Activated CD8-positive, alpha-beta T cell treated with anti-CD3 and anti-CD28 coated beads for 36 hours (primary cell): ENCODE measurements around the gene PGA5. TPM values are rescaled to one million over a fixed set of nuclear protein-coding genes. Genes with fewer than 3 reads are reported as not detected.
"Not testable (repeated sequence)": the region's sequence is repeated elsewhere in the genome, so short reads cannot be mapped to it uniquely, and the experiment has no call there.

Source experiments
- ATAC-seq: fragments of 200-7000 bp; cut with Tn5 transposase; one replicate; pipeline ENCODE4 v1.10.0; 2021; ENCODE audit warnings: mild to moderate bottlenecking, moderate library complexity
- CTCF ChIA-PET: fragments of 350-600 bp; sonication (Branson Sonifier 250); formaldehyde crosslinking; loops from one replicate; lab custom pipeline; 2021; ENCODE audit warnings: antibody characterized with exemption; lab: Charles Lee
- POLR2A ChIA-PET: fragments of 350-600 bp; sonication (Branson Sonifier 250); formaldehyde crosslinking; loops from one replicate; lab custom pipeline; 2021; ENCODE audit warnings: antibody characterized with exemption; lab: Charles Lee
- DNase-seq: peaks from one replicate; pipeline ENCODE4 v3.0.0-alpha.2; 2020
- H3K27ac Mint-ChIP-seq: one replicate; pipeline ENCODE4 v1.8.0; 2021; ENCODE audit warnings: mild to moderate bottlenecking, mixed read lengths
- H3K27me3 Mint-ChIP-seq: one replicate; pipeline ENCODE4 v1.8.0; 2021; ENCODE audit warnings: mixed read lengths
- H3K36me3 Mint-ChIP-seq: one replicate; pipeline ENCODE4 v1.8.0; 2021; ENCODE audit warnings: low read depth, mixed read lengths
- H3K4me1 Mint-ChIP-seq: one replicate; pipeline ENCODE4 v1.8.0; 2021; ENCODE audit warnings: low read depth, mixed read lengths
- H3K4me3 Mint-ChIP-seq: one replicate; pipeline ENCODE4 v1.8.0; 2021; ENCODE audit warnings: mild to moderate bottlenecking, moderate library complexity, mixed read lengths
- H3K9me3 Mint-ChIP-seq: one replicate; pipeline ENCODE4 v1.8.0; 2021; ENCODE audit warnings: mixed read lengths
- intact Hi-C: fragments of 100-400 bp; cut with micrococcal nuclease; formaldehyde crosslinking; loops from one replicate; pipeline ENCODE4 v1.10.0; 2022
- total RNA-seq, 2 experiments: library from RNA; stranded (reverse); gene quantifications; one replicate each; pipeline ENCODE4 v1.2.3, GENCODE V29; 2021
- TF ChIP-seq, protein P1 (sequence below): fragments of 200-600 bp; IDR thresholded peaks from one replicate; pipeline ENCODE4 v1.8.0; 2022; ENCODE audit warnings: antibody characterized with exemption, mild to moderate bottlenecking

PGA5 gene
- total RNA-seq, 2 experiments from 2014 or later, result not detected

GRCh38 chr11:61198361-61198760, 42.6 kb upstream of the PGA5 start:
- intact Hi-C loops, result no loop called here
- Mint-ChIP-seq H3K4me1 (no peaks in the 10 kb centered on the region), H3K4me3 (no peak overlapping the region), H3K9me3 (no peaks in the 10 kb centered on the region), H3K36me3 (no peaks in the 10 kb centered on the region), H3K27ac (no peak overlapping the region), H3K27me3 (peaks cover 14% of the 10 kb centered on the region)
- ChIA-PET CTCF (interaction anchor here (2.8 kb wide), 1 partner anchor 11 kb away, joined by 9 read pairs; no protein-coding TSS in a partner anchor), POLR2A (no interaction called here)
- TF ChIP-seq, protein P1, sequence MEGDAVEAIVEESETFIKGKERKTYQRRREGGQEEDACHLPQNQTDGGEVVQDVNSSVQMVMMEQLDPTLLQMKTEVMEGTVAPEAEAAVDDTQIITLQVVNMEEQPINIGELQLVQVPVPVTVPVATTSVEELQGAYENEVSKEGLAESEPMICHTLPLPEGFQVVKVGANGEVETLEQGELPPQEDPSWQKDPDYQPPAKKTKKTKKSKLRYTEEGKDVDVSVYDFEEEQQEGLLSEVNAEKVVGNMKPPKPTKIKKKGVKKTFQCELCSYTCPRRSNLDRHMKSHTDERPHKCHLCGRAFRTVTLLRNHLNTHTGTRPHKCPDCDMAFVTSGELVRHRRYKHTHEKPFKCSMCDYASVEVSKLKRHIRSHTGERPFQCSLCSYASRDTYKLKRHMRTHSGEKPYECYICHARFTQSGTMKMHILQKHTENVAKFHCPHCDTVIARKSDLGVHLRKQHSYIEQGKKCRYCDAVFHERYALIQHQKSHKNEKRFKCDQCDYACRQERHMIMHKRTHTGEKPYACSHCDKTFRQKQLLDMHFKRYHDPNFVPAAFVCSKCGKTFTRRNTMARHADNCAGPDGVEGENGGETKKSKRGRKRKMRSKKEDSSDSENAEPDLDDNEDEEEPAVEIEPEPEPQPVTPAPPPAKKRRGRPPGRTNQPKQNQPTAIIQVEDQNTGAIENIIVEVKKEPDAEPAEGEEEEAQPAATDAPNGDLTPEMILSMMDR, result no peak
- no peak for ATAC-seq
- no peak for DNase-seq

GRCh38 chr11:61198948-61199523, 41.9 kb upstream of the PGA5 start:
- no peak for DNase-seq
- TF ChIP-seq, protein P1, result no peak
- ATAC-seq, result no peak
- Mint-ChIP-seq H3K27ac (no peak overlapping the region), H3K36me3 (no peaks in the 10 kb centered on the region), H3K4me3 (no peak overlapping the region), H3K4me1 (no peaks in the 10 kb centered on the region), H3K27me3 (peaks cover 16% of the 10 kb centered on the region), H3K9me3 (no peaks in the 10 kb centered on the region)
- CTCF ChIA-PET, result interaction anchor here (2.8 kb wide), 1 partner anchor 12 kb away, joined by 9 read pairs; no protein-coding TSS in a partner anchor
- POLR2A ChIA-PET, result no interaction called here
- intact Hi-C loops, result no loop called here

- ATAC-seq, result no peak
- no peak for DNase-seq
- peaks cover 8% of the 10 kb centered on the region for H3K27me3 Mint-ChIP-seq
- TF ChIP-seq, protein P1, result no peak
- no peak overlapping the region for H3K27ac Mint-ChIP-seq
- ChIA-PET CTCF (interaction anchor here (0.9 kb wide), 1 partner anchor 14 kb away, joined by 4 read pairs; no protein-coding TSS in a partner anchor), POLR2A (no interaction called here)
- no peak overlapping the region for H3K4me3 Mint-ChIP-seq
- H3K36me3 Mint-ChIP-seq, result no peaks in the 10 kb centered on the region
- H3K9me3 Mint-ChIP-seq, result no peaks in the 10 kb centered on the region
- no peaks in the 10 kb centered on the region for H3K4me1 Mint-ChIP-seq
- intact Hi-C loops, result no loop called here
Measured at GRCh38 chr11:61201476-61201875, 39.5 kb upstream of the PGA5 start.

DNA sequence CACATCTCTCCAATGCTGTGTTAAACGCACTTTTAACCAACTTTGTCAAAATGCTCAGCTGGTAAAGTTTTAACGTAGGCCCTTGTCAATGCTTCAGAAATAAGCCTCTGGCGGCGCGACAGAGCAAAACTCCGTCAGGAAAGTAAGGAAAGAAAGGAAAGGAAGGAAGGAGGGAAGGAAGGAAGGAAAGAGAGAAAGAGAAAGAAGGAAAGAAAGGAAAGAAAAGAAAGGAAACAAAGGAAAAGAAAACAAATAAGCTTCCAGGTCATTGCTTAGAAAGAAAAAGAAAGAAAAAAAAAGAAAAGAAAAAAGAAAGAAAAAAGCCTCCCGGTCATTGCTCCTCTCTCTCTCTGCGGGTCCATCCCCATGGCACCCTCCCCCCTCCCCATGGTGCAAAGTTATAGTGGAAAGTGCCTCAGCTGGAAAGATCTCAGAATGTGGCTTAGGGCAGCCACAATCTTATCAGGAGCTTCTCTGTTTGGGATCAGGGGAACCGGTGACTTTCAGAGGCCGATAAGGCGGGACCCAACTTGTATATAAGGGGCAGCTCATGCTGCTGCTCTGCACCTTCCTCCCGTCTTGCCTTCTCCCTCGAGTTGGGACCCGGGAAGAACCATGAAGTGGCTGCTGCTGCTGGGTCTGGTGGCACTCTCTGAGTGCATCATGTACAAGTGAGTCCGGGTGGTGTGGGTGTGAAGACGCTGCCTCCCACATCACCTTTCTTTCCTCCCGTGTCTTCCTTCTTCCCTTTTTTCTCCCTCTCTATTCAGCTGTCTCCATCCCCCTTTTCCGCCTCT, 37.8 kb upstream of the PGA5 start, which contains the start of gene PGA3:
Gene PGA3, plus strand, starts transcription at position 566 of the 797 bp plus-strand sequence. Its CDS starts 50 bp downstream, at position 616.
- CTCF ChIA-PET, result not testable (repeated sequence)

GRCh38 chr11:61203873-61204272, 37.1 kb upstream of the PGA5 start:
- intact Hi-C loops, POLR2A ChIA-PET, H3K27me3 Mint-ChIP-seq, H3K4me1 Mint-ChIP-seq, ATAC-seq, CTCF ChIA-PET, DNase-seq, H3K4me3 Mint-ChIP-seq, H3K9me3 Mint-ChIP-seq, H3K27ac Mint-ChIP-seq, H3K36me3 Mint-ChIP-seq: not testable (repeated sequence)

More for the DNA sequence above, 37.8 kb upstream of the PGA5 start, which contains the start of gene PGA3:
- H3K27ac Mint-ChIP-seq, POLR2A ChIA-PET, DNase-seq, H3K36me3 Mint-ChIP-seq, H3K4me1 Mint-ChIP-seq, H3K9me3 Mint-ChIP-seq, ATAC-seq, intact Hi-C loops, H3K27me3 Mint-ChIP-seq, H3K4me3 Mint-ChIP-seq: not testable (repeated sequence)

- CTCF ChIA-PET, H3K4me3 Mint-ChIP-seq, POLR2A ChIA-PET, ATAC-seq, H3K4me1 Mint-ChIP-seq, H3K27ac Mint-ChIP-seq, H3K27me3 Mint-ChIP-seq, intact Hi-C loops, H3K36me3 Mint-ChIP-seq, DNase-seq, H3K9me3 Mint-ChIP-seq: not testable (repeated sequence)
Measured at GRCh38 chr11:61204502-61205059, 36.4 kb upstream of the PGA5 start.

GRCh38 chr11:61207636-61208310, 33.2 kb upstream of the PGA5 start:
- H3K4me3 Mint-ChIP-seq, H3K27ac Mint-ChIP-seq, CTCF ChIA-PET, intact Hi-C loops, H3K36me3 Mint-ChIP-seq, H3K27me3 Mint-ChIP-seq, ATAC-seq, H3K4me1 Mint-ChIP-seq, H3K9me3 Mint-ChIP-seq, DNase-seq, POLR2A ChIA-PET: not testable (repeated sequence)

GRCh38 chr11:61210629-61211028, 30.3 kb upstream of the PGA5 start:
- H3K36me3 Mint-ChIP-seq, H3K27ac Mint-ChIP-seq, H3K9me3 Mint-ChIP-seq, ATAC-seq, CTCF ChIA-PET, H3K4me1 Mint-ChIP-seq, H3K4me3 Mint-ChIP-seq, H3K27me3 Mint-ChIP-seq, intact Hi-C loops, POLR2A ChIA-PET, DNase-seq: not testable (repeated sequence)
